GM19452 (cell line): ENCODE results near the gene RAB3B.
A peak's percentile ranks its signal among the peaks of the same experiment; 100 is the strongest.
"Not testable (repeated sequence)": the region's sequence is repeated elsewhere in the genome, so short reads cannot be mapped to it uniquely, and the experiment has no call there.

ENCODE experiments used
- ATAC-seq: cut with Tn5 transposase; IDR thresholded peaks from one replicate; pipeline ENCODE4 v1.9.1; 2021; ENCODE audit not compliant: unreplicated experiment

The RAB3B gene

DNA sequence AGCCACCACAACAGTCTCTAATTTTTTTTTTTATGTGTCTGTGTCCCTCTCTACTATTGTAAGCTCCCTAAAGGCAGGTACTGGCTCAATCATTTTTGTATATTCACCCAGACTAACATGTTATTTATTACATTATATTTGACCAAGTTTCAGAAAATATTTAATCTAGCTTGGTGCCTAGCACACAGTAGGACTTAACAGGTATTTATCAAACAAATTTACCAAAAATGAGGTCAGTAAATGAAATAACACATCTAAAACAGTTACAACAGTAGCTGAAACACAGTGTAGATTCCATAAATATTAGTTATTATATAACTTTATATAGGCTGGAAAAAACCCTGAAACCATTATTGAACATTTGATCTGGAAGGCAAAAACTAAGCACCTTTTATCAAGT is 114.7 kb downstream of the RAB3B start:
- no peak for ATAC-seq

DNA sequence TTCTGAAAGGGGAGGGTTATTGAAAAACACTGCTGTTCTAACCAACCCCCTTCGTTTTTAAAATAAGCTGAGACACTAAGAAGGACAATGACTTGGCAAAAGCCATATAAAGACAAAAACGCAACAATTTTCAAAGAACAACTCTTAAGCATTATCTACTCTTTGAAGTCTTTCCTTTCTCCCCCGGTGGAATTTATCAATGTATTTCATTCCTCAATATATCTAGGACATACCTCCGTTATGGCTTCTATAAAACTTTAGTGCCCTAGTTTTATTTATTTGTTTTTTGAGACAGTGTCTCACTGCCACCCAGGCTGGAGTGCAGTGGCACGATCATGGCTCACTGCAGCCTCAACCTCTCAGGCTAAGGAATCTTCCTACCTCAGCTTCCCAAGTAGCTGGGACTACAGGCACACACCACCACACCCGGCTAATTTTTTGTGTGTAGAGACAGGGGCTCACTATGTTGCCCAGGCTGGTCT is 115.2 kb downstream of the RAB3B start:
- no peak for ATAC-seq

DNA sequence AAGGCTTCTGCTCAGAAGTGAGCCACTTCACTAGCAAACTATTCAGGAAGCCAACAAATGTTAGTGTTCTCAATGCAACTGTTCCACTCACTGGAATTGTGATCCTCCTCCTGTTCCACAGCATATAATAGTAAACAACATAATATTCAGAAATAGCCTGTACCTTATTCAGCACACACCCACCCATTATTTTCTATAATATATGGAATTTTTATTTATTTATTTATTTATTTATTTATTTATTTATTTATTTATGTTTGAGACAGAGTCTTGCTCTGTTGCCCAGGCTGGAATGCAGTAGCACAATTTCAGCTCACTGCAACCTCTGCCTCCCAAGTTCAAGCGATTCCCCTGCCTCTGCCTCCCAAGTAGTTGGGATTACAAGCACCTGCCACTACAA is 117.2 kb downstream of the RAB3B start:
- ATAC-seq = not testable (repeated sequence)

DNA sequence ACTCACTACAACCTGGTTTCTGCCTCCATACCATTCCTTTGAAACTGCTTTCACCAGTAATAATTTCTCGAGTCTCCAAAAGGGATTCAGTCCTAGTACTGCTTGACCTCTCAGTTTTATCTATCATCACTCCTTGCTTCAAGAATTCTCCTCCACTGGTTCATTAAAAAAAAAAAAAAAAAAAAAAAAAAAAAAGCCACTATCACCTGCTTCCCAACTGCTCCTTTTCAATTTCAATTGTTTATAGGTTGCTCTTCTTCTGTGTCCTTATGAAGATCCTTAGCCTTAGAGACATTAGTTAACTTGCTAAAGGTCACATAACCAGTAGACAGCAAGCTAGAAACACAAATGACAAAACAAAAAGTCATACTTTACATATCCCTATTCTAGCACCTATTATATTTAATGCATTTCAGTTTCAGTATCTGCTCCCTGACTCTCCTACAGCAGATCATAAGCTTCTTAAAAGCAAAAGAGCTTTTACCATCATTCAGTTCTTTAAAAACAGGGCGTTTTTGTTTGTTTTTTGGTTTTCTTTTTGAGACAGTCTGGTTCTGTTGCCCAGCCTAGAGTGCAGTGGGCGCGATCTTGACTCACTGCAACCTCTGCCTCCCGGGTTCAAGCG is 119.0 kb downstream of the RAB3B start:
- no peak for ATAC-seq

DNA sequence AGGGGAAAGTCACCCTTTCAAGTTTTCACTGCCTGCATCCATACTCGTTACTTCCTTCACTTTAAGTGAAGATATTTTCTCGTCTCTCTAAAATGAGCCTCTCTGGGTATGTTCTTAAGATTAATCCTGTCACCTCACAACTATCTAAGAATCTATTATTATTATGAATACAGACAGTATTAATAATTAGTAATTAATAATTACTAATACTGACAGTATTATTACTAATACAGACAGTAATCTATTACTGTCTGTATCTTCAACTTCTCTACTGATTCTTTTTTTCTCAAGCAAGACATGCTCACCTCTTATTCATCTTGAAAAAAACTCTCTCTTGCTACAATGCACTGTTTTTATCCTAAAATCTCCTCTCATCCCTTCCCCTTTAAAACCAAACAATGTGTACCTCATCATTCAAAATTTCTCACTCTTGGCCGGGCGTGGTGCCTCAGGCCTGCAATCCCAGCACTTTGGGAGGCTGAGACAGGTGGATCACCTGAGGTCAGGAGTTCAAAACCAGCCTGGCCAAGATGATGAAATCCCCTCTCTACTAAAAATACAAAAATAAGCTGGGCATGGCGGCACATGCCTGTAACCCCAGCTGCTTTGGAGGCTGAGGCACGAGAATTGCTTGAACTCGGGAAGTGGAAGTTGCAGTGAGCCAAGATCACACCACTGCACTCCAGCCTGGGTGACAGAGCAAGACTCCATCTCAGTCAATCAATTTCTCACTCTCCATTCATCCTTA is 119.7 kb downstream of the RAB3B start:
- ATAC-seq = no peak

DNA sequence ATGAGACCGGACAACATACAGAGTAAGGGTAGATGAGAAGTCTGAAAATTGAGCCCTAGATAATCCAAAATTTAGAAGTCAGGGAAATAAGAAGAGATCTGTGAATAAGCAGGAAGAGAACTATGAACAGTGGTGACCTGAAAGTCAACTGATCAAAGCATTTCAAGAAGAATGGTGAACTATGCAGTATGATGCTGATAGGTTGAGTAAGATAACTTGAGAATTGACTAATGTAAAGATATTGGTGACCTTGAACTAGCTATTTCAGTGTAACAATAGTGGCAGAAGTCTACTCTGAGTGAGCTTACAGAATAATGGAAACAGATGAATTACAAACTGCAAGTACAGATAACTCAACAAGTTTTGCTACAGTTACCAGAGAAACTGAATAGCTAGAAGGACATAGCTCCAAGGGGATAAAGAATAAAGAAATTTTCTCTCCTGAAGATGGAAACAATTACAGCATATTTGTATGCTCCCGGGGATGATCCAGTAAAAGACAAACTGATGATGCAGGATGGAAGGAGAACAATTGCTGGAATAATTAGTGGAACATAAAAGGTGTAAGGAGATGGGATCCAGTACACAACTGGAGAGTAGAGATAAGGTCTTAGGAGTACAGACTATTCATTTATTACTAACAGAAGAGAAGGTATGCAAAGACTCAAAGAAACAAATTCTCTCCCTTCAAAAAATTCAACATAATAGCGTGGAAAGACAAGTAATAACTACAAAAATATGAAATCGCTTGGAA is 122.8 kb downstream of the RAB3B start:
- no peak for ATAC-seq

DNA sequence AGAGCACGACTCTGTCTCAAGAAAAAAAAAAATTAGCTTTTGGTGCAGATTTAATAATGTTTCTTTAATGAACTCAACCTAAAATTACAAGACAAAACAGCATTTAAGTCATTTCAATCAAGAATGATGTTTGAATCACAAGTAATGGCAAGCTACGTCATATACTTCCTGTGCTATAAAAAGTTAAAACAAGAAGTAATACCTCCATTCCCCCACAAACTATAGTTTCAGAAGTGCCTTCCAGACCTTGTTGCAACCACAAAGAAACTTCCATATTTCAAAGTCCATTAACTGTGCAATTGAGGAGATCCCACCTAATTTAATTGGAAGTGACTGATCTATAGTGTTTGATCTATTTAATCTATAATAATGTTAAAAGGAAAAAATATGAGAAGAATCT is 127.1 kb downstream of the RAB3B start:
- peak; percentile 55 for ATAC-seq

DNA sequence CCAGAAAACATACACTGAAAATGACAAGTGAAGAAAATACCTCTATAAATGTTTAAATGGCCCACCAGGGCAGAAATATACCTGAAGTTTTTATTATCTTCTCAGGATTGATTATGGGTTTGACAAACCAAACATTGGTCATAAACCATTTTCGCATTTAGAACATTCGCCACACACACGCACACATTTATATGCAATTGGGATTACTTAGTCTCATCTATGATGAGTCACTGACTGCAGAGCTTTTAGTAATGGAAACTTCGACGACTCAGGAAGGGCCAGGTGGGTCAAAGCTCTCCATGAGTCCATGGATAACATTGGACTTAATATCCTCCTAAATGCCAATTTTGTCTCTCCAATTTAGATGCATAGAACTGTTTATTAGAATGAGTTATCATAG is 128.8 kb downstream of the RAB3B start:
- ATAC-seq = no peak

DNA sequence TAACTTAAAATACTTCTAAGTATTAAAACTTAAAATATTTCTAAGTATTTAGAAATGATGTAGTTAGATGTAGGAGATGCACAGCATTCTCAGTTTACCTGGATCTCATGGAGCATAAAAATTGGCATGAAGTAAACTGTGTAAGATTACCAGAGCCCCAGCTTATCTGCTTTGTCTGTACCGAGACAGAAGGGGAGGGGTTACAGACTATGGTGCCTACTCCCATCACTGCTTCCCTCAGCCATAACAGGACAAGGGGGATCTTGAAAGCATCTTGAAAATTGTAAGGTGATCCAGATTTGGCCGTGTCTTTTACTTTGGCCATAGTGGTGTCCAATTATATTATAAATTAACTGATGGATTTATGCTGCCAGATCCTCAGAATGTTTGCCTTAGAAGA is 130.8 kb downstream of the RAB3B start:
- ATAC-seq = no peak

DNA sequence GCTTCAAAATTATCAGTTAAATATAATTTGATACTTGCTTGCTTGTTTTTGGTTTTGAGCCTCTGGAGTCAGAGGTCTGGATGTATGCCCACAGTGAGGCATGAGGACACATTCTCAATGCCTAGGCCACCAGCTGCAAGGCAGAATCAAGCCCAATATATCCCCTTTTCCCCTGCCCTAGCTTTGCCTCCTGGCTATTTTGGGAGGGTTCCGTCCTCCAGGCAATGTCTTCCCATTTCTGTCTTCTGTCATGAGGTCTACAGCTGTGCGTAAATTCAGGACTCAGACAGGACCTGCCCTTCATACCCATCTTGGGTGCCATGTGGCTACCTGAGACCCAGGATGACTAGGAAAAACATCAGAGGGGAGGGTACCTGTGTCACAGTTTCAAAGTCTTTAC is 131.2 kb downstream of the RAB3B start:
- ATAC-seq = no peak

DNA sequence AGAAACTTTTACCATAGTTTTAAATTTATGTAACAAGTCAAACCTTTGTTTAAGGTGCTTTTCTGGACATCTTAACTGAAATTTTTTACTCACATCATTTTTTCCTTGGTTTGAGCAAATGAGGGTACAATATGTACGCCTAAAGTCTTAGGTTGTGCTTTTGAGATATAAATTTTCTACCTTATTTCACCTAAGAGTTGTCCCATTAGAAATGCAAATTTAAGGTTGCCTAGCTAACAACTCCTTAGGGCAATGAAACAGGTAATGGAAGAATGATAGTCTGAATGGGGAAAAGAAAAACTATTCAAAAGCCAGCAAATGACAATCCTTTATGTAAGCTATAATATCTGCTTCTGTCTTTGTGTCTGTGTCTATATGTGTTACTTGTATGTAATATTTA is 131.6 kb downstream of the RAB3B start:
- no peak for ATAC-seq
